DOHH2 (cell line): ENCODE results near the gene OSBPL9.

Source experiments
- CTCF ChIP-seq: fragments of 200-600 bp; sonication (generic); IDR thresholded peaks from one replicate; pipeline ENCODE4 v1.5.1; 2014; ENCODE audit warnings: antibody characterized with exemption, mild to moderate bottlenecking, low read depth, low read length; ENCODE audit not compliant: poor library complexity, severe bottlenecking
- EZH2phosphoT487 ChIP-seq: fragments of 200-600 bp; sonication (generic); IDR thresholded peaks from 2 replicates; pipeline ENCODE4 v1.6.1; 2017; ENCODE audit warnings: borderline replicate concordance, mild to moderate bottlenecking, antibody characterized with exemption, low read length, moderate library complexity, mixed read lengths

- TF ChIP-seq CTCF (no peak), EZH2phosphoT487 (no peak)
These were observed 212.2 kb downstream of the OSBPL9 start for GRCh38 chr1:51829058-51829457.
